HepG2 (cell line): ENCODE results near the gene SFI1. TPM values are rescaled to one million over a fixed set of nuclear protein-coding genes. Genes with fewer than 3 reads are reported as not detected.

Experiments used
- DR1 ChIP-seq: sonication (generic); formaldehyde crosslinking; IDR thresholded peaks from 2 replicates; pipeline ENCODE4 v1.8.0; 2021; ENCODE audit warnings: mild to moderate bottlenecking, missing genetic modification reagents, inconsistent platforms
- ELF4 ChIP-seq: sonication (generic); formaldehyde crosslinking; IDR thresholded peaks from 2 replicates; pipeline ENCODE4 v1.5.0; 2020; ENCODE audit warnings: missing genetic modification reagents, mild to moderate bottlenecking, moderate library complexity, borderline replicate concordance
- MAFF ChIP-seq: IDR thresholded peaks from 2 replicates; pipeline ENCODE4 v1.6.1; 2011; ENCODE audit warnings: low read depth, low read length, improper control_type of control experiment
- NAIF1 ChIP-seq: sonication (generic); formaldehyde crosslinking; IDR thresholded peaks from 2 replicates; pipeline ENCODE4 v1.5.0; 2020; ENCODE audit warnings: mild to moderate bottlenecking, missing genetic modification reagents, borderline replicate concordance
- RORA ChIP-seq: sonication (generic); formaldehyde crosslinking; IDR thresholded peaks from 2 replicates; pipeline ENCODE4 v1.5.0; 2020; ENCODE audit warnings: mild to moderate bottlenecking, missing genetic modification reagents, moderate library complexity
- SOX6 ChIP-seq, 2 experiments: fragments of 450-650 bp in 1 of 2; sonication (generic) in 1 of 2; formaldehyde crosslinking in 1 of 2; IDR thresholded peaks; 2 replicates each; pipeline versions ENCODE4 v1.4.0 to v1.6.1; 2017 to 2020; ENCODE audit warnings: antibody characterized with exemption in 1 of 2, mild to moderate bottlenecking in 1 of 2, missing genetic modification reagents in 1 of 2
- YY1 ChIP-seq: IDR thresholded peaks from 2 replicates; pipeline ENCODE4 v1.6.1; 2011; ENCODE audit warnings: low read length, low read depth, moderate library complexity, mild to moderate bottlenecking; ENCODE audit not compliant: insufficient read depth, insufficient replicate concordance
- ZBTB20 ChIP-seq: sonication (generic); formaldehyde crosslinking; IDR thresholded peaks from 2 replicates; pipeline ENCODE4 v1.8.1; 2023; ENCODE audit warnings: missing genetic modification reagents, low read depth, mild to moderate bottlenecking, borderline replicate concordance
- ZNF138 ChIP-seq: sonication (generic); formaldehyde crosslinking; IDR thresholded peaks from 2 replicates; pipeline ENCODE4 v1.5.0; 2020; ENCODE audit warnings: mild to moderate bottlenecking, low read depth, missing genetic modification reagents
- ZNF501 ChIP-seq: sonication (generic); formaldehyde crosslinking; IDR thresholded peaks from 2 replicates; pipeline ENCODE4 v1.5.1; 2020; ENCODE audit warnings: mild to moderate bottlenecking, moderate library complexity, missing genetic modification reagents
- ZNF749 ChIP-seq: sonication (generic); formaldehyde crosslinking; IDR thresholded peaks from 2 replicates; pipeline ENCODE4 v1.8.0; 2022; ENCODE audit warnings: mild to moderate bottlenecking, missing genetic modification reagents, moderate library complexity, borderline replicate concordance
- ZZZ3 ChIP-seq: sonication (generic); formaldehyde crosslinking; IDR thresholded peaks from 2 replicates; pipeline ENCODE4 v1.4.0; 2020; ENCODE audit warnings: missing genetic modification reagents, mild to moderate bottlenecking, borderline replicate concordance
- polyA plus RNA-seq, 8 experiments: library from polyadenylated mRNA; depleted of rRNA in 3 of 8; stranded (reverse) in 7 of 8; unstranded in 1 of 8; fragments of >200 nt; fragmentation: Illumina TruSeq in 4 of 8; extraction: Trizol in 4 of 8; gene quantifications; 2 replicates each; pipeline versions ENCODE4 v1.2.1 to v1.2.3, GENCODE V29; 2011 to 2016; ENCODE audit warnings: low read depth in 4 of 8, missing spikeins in 1 of 8, mixed read lengths in 1 of 8; ENCODE audit not compliant: insufficient read depth in 1 of 8
- total RNA-seq, 5 experiments: library from RNA; depleted of rRNA; stranded (reverse); fragments of >200 nt; fragmentation: Illumina TruSeq; extraction: Trizol; gene quantifications; 2 replicates each; pipeline ENCODE4 v1.2.3, GENCODE V29; 2016; ENCODE audit warnings: low read depth in 1 of 5
- TF ChIP-seq, protein P1 (sequence below): sonication (generic); formaldehyde crosslinking; conservative IDR thresholded peaks from 2 replicates; pipeline ENCODE4 v1.8.1; 2023; ENCODE audit warnings: missing genetic modification reagents
- TF ChIP-seq, protein P2 (sequence below): sonication (generic); formaldehyde crosslinking; IDR thresholded peaks from 2 replicates; pipeline ENCODE4 v1.8.1; 2023; ENCODE audit warnings: mild to moderate bottlenecking, missing genetic modification reagents
- TF ChIP-seq, protein P3 (sequence below): sonication (generic); formaldehyde crosslinking; IDR thresholded peaks from 2 replicates; pipeline ENCODE4 v1.5.0; 2020; ENCODE audit warnings: missing genetic modification reagents, mild to moderate bottlenecking, borderline replicate concordance
- TF ChIP-seq, protein P4 (sequence below): sonication (generic); formaldehyde crosslinking; IDR thresholded peaks from 2 replicates; pipeline ENCODE4 v1.5.0; 2020; ENCODE audit warnings: mild to moderate bottlenecking, missing genetic modification reagents
- TF ChIP-seq, protein P5 (sequence below): sonication (generic); formaldehyde crosslinking; IDR thresholded peaks from 2 replicates; pipeline ENCODE4 v1.8.0; 2022; ENCODE audit warnings: missing genetic modification reagents, mild to moderate bottlenecking, inconsistent platforms, borderline replicate concordance
- TF ChIP-seq, protein P6 (sequence below): sonication (generic); formaldehyde crosslinking; IDR thresholded peaks from 2 replicates; pipeline ENCODE4 v1.5.0; 2020; ENCODE audit warnings: missing genetic modification reagents

The SFI1 gene
- total and polyA plus RNA-seq, 2 of the 13 experiments (the other 11 are each of a cell fraction or from before 2014, with no cell fraction given) = 20.5 to 40.1 TPM

DNA sequence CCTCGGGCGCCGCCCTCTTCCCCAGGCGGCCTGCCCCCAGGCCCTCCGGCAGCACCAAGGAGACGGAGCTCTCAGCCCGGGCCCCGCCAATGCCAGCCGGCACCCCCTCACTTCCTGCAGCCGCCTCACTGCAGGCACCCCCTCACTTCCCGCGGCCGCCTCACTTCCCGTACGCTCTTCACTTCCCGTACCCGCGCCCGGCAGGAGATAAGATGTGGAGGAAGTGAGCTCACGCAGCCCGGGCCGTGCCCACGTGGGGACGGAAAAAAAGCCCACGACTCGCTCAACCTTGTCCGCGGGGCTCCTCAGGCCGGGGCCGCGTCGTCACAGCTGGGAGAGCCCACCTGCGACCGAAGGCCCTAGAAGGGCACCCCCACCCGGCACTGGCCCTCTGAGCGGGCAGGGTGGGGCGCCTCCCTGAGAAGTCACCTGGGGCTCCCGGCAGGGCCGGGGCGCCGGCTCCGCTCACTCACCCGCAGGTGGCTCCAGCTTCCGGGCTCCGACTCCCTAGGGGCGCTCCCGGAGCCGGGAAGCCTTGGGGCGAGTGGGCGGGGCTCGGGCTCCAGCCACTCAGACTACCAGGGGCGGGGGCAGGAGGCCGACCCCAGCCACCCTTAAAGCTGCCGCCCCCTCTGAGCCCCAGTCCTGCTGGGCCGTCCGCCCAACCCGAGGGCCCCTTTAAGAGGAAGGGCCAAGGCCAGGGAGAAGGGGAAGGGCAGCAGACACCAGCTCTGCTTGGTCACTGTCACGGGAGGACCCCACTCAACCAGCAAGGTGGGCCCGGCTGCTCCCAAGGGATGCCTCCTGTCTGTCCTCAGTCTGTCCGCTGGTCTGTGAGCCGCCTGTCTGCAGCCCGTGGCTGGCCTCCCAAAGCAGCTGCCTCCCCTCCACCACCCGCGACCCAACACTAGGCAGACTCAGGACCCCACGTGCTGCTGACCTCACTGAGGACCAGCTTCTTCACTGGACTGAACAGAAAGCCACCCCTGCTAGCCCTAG is 134.3 kb downstream of the SFI1 start (continued):
- TF ChIP-seq, protein P1, sequence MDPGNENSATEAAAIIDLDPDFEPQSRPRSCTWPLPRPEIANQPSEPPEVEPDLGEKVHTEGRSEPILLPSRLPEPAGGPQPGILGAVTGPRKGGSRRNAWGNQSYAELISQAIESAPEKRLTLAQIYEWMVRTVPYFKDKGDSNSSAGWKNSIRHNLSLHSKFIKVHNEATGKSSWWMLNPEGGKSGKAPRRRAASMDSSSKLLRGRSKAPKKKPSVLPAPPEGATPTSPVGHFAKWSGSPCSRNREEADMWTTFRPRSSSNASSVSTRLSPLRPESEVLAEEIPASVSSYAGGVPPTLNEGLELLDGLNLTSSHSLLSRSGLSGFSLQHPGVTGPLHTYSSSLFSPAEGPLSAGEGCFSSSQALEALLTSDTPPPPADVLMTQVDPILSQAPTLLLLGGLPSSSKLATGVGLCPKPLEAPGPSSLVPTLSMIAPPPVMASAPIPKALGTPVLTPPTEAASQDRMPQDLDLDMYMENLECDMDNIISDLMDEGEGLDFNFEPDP (CRISPR knock-in tag) = no peak
- TF ChIP-seq, protein P2, sequence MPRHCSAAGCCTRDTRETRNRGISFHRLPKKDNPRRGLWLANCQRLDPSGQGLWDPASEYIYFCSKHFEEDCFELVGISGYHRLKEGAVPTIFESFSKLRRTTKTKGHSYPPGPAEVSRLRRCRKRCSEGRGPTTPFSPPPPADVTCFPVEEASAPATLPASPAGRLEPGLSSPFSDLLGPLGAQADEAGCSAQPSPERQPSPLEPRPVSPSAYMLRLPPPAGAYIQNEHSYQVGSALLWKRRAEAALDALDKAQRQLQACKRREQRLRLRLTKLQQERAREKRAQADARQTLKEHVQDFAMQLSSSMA (CRISPR knock-in tag) = no peak
- TF ChIP-seq ZNF501 (peak; percentile 54; the same call in 1 of the 2 replicates), ZZZ3 (CRISPR knock-in tag) (no peak), NAIF1 (CRISPR knock-in tag) (no peak), YY1 (no peak), MAFF (no peak), ELF4 (CRISPR knock-in tag) (no peak), SOX6 (IDR thresholded peaks at IDR 0.05) (no peak), SOX6 (CRISPR knock-in tag; IDR thresholded peaks at IDR 0.05) (peak; percentile 27; the same call in 1 of the 2 replicates), RORA (CRISPR knock-in tag) (no peak), DR1 (CRISPR knock-in tag) (no peak; the same call in 1 of the 2 replicates), ZNF138 (CRISPR knock-in tag) (no peak), ZBTB20 (CRISPR knock-in tag) (no peak), ZNF749 (CRISPR knock-in tag) (no peak)
- TF ChIP-seq, protein P3, sequence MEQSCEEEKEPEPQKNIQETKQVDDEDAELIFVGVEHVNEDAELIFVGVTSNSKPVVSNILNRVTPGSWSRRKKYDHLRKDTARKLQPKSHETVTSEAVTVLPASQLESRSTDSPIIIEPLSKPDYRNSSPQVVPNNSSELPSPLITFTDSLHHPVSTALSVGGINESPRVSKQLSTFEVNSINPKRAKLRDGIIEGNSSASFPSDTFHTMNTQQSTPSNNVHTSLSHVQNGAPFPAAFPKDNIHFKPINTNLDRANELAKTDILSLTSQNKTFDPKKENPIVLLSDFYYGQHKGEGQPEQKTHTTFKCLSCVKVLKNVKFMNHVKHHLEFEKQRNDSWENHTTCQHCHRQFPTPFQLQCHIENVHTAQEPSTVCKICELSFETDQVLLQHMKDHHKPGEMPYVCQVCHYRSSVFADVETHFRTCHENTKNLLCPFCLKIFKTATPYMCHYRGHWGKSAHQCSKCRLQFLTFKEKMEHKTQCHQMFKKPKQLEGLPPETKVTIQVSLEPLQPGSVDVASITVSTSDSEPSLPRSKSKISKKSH (CRISPR knock-in tag) = no peak
- TF ChIP-seq, protein P4, sequence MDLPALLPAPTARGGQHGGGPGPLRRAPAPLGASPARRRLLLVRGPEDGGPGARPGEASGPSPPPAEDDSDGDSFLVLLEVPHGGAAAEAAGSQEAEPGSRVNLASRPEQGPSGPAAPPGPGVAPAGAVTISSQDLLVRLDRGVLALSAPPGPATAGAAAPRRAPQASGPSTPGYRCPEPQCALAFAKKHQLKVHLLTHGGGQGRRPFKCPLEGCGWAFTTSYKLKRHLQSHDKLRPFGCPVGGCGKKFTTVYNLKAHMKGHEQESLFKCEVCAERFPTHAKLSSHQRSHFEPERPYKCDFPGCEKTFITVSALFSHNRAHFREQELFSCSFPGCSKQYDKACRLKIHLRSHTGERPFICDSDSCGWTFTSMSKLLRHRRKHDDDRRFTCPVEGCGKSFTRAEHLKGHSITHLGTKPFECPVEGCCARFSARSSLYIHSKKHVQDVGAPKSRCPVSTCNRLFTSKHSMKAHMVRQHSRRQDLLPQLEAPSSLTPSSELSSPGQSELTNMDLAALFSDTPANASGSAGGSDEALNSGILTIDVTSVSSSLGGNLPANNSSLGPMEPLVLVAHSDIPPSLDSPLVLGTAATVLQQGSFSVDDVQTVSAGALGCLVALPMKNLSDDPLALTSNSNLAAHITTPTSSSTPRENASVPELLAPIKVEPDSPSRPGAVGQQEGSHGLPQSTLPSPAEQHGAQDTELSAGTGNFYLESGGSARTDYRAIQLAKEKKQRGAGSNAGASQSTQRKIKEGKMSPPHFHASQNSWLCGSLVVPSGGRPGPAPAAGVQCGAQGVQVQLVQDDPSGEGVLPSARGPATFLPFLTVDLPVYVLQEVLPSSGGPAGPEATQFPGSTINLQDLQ (CRISPR knock-in tag) = no peak
- TF ChIP-seq, protein P5, sequence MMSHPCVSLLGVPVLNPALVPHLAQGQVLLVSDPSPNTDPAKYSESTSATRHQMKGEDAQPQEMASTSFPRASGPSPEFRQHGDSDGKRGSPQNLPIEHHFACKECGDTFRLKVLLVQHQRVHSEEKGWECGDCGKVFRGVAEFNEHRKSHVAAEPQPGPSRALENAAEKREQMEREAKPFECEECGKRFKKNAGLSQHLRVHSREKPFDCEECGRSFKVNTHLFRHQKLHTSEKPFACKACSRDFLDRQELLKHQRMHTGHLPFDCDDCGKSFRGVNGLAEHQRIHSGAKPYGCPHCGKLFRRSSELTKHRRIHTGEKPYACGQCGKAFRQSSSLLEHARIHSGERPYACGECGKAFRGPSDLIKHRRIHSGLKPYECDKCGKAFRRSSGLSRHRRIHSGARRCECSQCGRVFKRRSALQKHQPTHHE (CRISPR knock-in tag) = no peak
- TF ChIP-seq, protein P6, sequence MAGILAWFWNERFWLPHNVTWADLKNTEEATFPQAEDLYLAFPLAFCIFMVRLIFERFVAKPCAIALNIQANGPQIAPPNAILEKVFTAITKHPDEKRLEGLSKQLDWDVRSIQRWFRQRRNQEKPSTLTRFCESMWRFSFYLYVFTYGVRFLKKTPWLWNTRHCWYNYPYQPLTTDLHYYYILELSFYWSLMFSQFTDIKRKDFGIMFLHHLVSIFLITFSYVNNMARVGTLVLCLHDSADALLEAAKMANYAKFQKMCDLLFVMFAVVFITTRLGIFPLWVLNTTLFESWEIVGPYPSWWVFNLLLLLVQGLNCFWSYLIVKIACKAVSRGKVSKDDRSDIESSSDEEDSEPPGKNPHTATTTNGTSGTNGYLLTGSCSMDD (CRISPR knock-in tag) = no peak
